WTC11 (cell line): Measurements from ENCODE around the gene MT1G. TPM values are rescaled to one million over a fixed set of nuclear protein-coding genes. Genes with fewer than 3 reads are reported as not detected.

Experiments
- ATAC-seq: fragments of 200-7000 bp; cut with Tn5 transposase; 2 replicates; pipeline ENCODE4 v1.10.0; 2021; ENCODE audit warnings: mild to moderate bottlenecking, moderate library complexity
- CTCF ChIA-PET: fragments of 300-600 bp; sonication (Branson Sonifier 250); formaldehyde crosslinking; loops from one replicate; lab custom pipeline; 2021; ENCODE audit warnings: antibody characterized with exemption; lab: Charles Lee
- POLR2A ChIA-PET: fragments of 350-600 bp; sonication (Branson Sonifier 250); formaldehyde crosslinking; loops from one replicate; lab custom pipeline; 2021; ENCODE audit warnings: antibody characterized with exemption; lab: Charles Lee
- DNase-seq: peaks from one replicate; pipeline ENCODE4 v3.0.0; 2021; ENCODE audit warnings: low spot score
- H3K27ac Mint-ChIP-seq: 2 replicates; pipeline ENCODE4 v1.8.0; 2021; ENCODE audit warnings: mixed read lengths
- H3K27me3 Mint-ChIP-seq: 2 replicates; pipeline ENCODE4 v1.8.0; 2021; ENCODE audit warnings: low read depth, mild to moderate bottlenecking, moderate library complexity, mixed read lengths
- H3K36me3 Mint-ChIP-seq: 2 replicates; pipeline ENCODE4 v1.8.0; 2021; ENCODE audit warnings: mixed read lengths
- H3K4me1 Mint-ChIP-seq: 2 replicates; pipeline ENCODE4 v1.8.0; 2022; ENCODE audit warnings: mixed read lengths
- H3K4me3 Mint-ChIP-seq: 2 replicates; pipeline ENCODE4 v1.8.0; 2021; ENCODE audit warnings: mild to moderate bottlenecking, moderate library complexity, mixed read lengths
- H3K9me3 Mint-ChIP-seq: 2 replicates; pipeline ENCODE4 v1.8.0; 2021; ENCODE audit warnings: mixed read lengths
- GRHL2 ChIP-seq: fragments of 250-450 bp; sonication (Bioruptor Pico); IDR thresholded peaks from 2 replicates; pipeline ENCODE4 v1.8.0; 2022; ENCODE audit warnings: mild to moderate bottlenecking, moderate library complexity; ENCODE audit not compliant: insufficient replicate concordance, severe bottlenecking
- IRF2 ChIP-seq: sonication (generic); formaldehyde crosslinking; IDR thresholded peaks from 2 replicates; pipeline ENCODE4 v1.8.0; 2022; ENCODE audit warnings: low read depth, missing genetic modification reagents, borderline replicate concordance
- MAX ChIP-seq: sonication (generic); formaldehyde crosslinking; IDR thresholded peaks from 2 replicates; pipeline ENCODE4 v1.8.0; 2022; ENCODE audit warnings: mild to moderate bottlenecking, missing genetic modification reagents
- MXD4 ChIP-seq: fragments of 250-450 bp; sonication (Bioruptor Pico); IDR thresholded peaks from 2 replicates; pipeline ENCODE4 v1.8.0; 2021; ENCODE audit warnings: mild to moderate bottlenecking, moderate library complexity, borderline replicate concordance
- NFATC4 ChIP-seq: fragments of 250-450 bp; sonication (Bioruptor Pico); IDR thresholded peaks from 2 replicates; pipeline ENCODE4 v1.9.0; 2021; ENCODE audit warnings: mild to moderate bottlenecking
- SP1 ChIP-seq: sonication (generic); formaldehyde crosslinking; conservative IDR thresholded peaks from 2 replicates; pipeline ENCODE4 v1.8.1; 2022; ENCODE audit warnings: missing genetic modification reagents
- ZBTB21 ChIP-seq: sonication (generic); formaldehyde crosslinking; IDR thresholded peaks from 2 replicates; pipeline ENCODE4 v1.8.1; 2023; ENCODE audit warnings: mild to moderate bottlenecking, missing genetic modification reagents, borderline replicate concordance
- ZNF121 ChIP-seq: sonication (generic); formaldehyde crosslinking; IDR thresholded peaks from 2 replicates; pipeline ENCODE4 v1.8.0; 2023; ENCODE audit warnings: missing genetic modification reagents
- ZNF317 ChIP-seq: sonication (generic); formaldehyde crosslinking; IDR thresholded peaks from 2 replicates; pipeline ENCODE4 v1.8.1; 2023; ENCODE audit warnings: low read depth, mild to moderate bottlenecking, moderate library complexity, missing genetic modification reagents, borderline replicate concordance
- total RNA-seq: library from RNA; stranded (reverse); gene quantifications from 3 replicates; pipeline ENCODE4 v1.2.3, GENCODE V29; 2021
- TF ChIP-seq, protein P1 (sequence below): sonication (generic); formaldehyde crosslinking; IDR thresholded peaks from 2 replicates; pipeline ENCODE4 v1.8.1; 2022; ENCODE audit warnings: mild to moderate bottlenecking, missing genetic modification reagents, moderate library complexity, borderline replicate concordance
- TF ChIP-seq, protein P2 (sequence below): sonication (generic); formaldehyde crosslinking; IDR thresholded peaks from 2 replicates; pipeline ENCODE4 v1.8.0; 2023; ENCODE audit warnings: missing genetic modification reagents
- TF ChIP-seq, protein P3 (sequence below): fragments of 250-450 bp; sonication (Bioruptor Pico); IDR thresholded peaks from 2 replicates; pipeline ENCODE4 v1.9.0; 2021; ENCODE audit warnings: mild to moderate bottlenecking
- TF ChIP-seq, protein P4 (sequence below): sonication (generic); formaldehyde crosslinking; IDR thresholded peaks from 2 replicates; pipeline ENCODE4 v1.8.1; 2023; ENCODE audit warnings: mild to moderate bottlenecking, missing genetic modification reagents, moderate library complexity

Gene MT1G
- total RNA-seq, 1 experiment from 2014 or later = 333 TPM

DNA sequence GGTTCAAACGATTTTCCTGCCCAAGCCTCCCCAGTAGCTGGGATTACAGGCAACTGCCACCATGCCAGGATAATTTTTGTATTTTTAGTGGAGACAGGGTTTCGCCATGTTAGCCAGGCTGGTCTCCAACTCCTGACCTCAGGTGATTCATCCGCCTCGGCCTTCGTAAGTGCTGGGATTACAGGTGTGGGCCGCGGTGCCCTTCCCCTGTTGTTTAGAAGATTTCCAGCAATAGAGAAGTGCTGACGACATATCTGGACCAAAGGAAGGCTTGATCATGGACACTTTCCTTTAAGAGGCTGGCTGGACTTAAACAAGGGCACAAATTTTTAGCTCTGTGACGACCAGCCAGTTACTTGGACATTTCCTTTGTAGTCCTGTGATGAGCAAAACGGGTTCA lies 36.7 kb downstream of the MT1G start:
- ATAC-seq = no peak
- no peak for DNase-seq
- Mint-ChIP-seq H3K4me1 (peaks cover 32% of the 10 kb centered on the region), H3K27me3 (peaks cover 100% of the 10 kb centered on the region), H3K9me3 (no peaks in the 10 kb centered on the region), H3K4me3 (peak overlapping the region; percentile 72), H3K27ac (no peak overlapping the region), H3K36me3 (peaks cover 6% of the 10 kb centered on the region; the same call in 1 of the 2 replicates)
- ChIA-PET CTCF (interaction anchor here (1.0 kb wide), 1 partner anchor 30 kb away, joined by 3 read pairs; no protein-coding TSS in a partner anchor), POLR2A (interaction anchor here (0.6 to 1.1 kb wide), 2 partner anchors 9 to 761 kb away, joined by 3 read pairs; no protein-coding TSS in a partner anchor)
- TF ChIP-seq NFATC4 (no peak), ZBTB21 (CRISPR knock-in tag) (no peak), IRF2 (CRISPR knock-in tag) (no peak), ZNF317 (CRISPR knock-in tag) (no peak)
- TF ChIP-seq, protein P1, sequence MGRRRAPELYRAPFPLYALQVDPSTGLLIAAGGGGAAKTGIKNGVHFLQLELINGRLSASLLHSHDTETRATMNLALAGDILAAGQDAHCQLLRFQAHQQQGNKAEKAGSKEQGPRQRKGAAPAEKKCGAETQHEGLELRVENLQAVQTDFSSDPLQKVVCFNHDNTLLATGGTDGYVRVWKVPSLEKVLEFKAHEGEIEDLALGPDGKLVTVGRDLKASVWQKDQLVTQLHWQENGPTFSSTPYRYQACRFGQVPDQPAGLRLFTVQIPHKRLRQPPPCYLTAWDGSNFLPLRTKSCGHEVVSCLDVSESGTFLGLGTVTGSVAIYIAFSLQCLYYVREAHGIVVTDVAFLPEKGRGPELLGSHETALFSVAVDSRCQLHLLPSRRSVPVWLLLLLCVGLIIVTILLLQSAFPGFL = no peak
- TF ChIP-seq, protein P2, sequence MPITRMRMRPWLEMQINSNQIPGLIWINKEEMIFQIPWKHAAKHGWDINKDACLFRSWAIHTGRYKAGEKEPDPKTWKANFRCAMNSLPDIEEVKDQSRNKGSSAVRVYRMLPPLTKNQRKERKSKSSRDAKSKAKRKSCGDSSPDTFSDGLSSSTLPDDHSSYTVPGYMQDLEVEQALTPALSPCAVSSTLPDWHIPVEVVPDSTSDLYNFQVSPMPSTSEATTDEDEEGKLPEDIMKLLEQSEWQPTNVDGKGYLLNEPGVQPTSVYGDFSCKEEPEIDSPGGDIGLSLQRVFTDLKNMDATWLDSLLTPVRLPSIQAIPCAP (CRISPR knock-in tag) = no peak
- TF ChIP-seq, protein P3, sequence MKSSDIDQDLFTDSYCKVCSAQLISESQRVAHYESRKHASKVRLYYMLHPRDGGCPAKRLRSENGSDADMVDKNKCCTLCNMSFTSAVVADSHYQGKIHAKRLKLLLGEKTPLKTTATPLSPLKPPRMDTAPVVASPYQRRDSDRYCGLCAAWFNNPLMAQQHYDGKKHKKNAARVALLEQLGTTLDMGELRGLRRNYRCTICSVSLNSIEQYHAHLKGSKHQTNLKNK (CRISPR knock-in tag) = no peak

GRCh38 chr16:56630134-56630533 lies 37.7 kb downstream of the MT1G start:
- Mint-ChIP-seq H3K27ac (no peak overlapping the region), H3K36me3 (peaks cover 6% of the 10 kb centered on the region; the same call in 1 of the 2 replicates), H3K27me3 (peaks cover 100% of the 10 kb centered on the region), H3K9me3 (no peaks in the 10 kb centered on the region), H3K4me1 (peaks cover 35% of the 10 kb centered on the region), H3K4me3 (no peak overlapping the region)
- CTCF ChIA-PET = interaction anchor here (2.2 kb wide), 1 partner anchor 29 kb away, joined by 10 read pairs; no protein-coding TSS in a partner anchor
- DNase-seq (no peak), ATAC-seq (no peak)
- POLR2A ChIA-PET = interaction anchor here (0.6 kb wide), 1 partner anchor 14 kb away, joined by 3 read pairs; no protein-coding TSS in a partner anchor
- TF ChIP-seq MXD4 (CRISPR knock-in tag) = no peak

- ATAC-seq (no peak), DNase-seq (no peak)
- Mint-ChIP-seq H3K9me3 (no peaks in the 10 kb centered on the region), H3K27ac (no peak overlapping the region), H3K27me3 (peaks cover 100% of the 10 kb centered on the region), H3K4me3 (no peak overlapping the region), H3K36me3 (peaks cover 3% of the 10 kb centered on the region; the same call in 1 of the 2 replicates), H3K4me1 (peaks cover 34% of the 10 kb centered on the region)
- TF ChIP-seq GRHL2 (CRISPR knock-in tag) (no peak), SP1 (CRISPR knock-in tag) (no peak), MAX (CRISPR knock-in tag) (no peak), ZBTB21 (CRISPR knock-in tag) (no peak), IRF2 (CRISPR knock-in tag) (no peak), ZNF121 (CRISPR knock-in tag) (no peak)
- TF ChIP-seq, protein P4, sequence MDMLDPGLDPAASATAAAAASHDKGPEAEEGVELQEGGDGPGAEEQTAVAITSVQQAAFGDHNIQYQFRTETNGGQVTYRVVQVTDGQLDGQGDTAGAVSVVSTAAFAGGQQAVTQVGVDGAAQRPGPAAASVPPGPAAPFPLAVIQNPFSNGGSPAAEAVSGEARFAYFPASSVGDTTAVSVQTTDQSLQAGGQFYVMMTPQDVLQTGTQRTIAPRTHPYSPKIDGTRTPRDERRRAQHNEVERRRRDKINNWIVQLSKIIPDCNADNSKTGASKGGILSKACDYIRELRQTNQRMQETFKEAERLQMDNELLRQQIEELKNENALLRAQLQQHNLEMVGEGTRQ = no peak
- CTCF ChIA-PET = interaction anchor here (2.2 kb wide), 1 partner anchor 29 kb away, joined by 10 read pairs; no protein-coding TSS in a partner anchor
- POLR2A ChIA-PET = no interaction called here
Observed at GRCh38 chr16:56629531-56629930, 38.3 kb downstream of the MT1G start.
